H1 (cell line): Measurements from ENCODE around the gene SCAMP5.

Experiments used
- CBX5 ChIP-seq: fragments of 300-800, 300-1000 bp; sonication (generic); IDR thresholded peaks from 2 replicates; pipeline ENCODE4 v1.7.1; 2016; ENCODE audit warnings: antibody characterized with exemption, low read length, low read depth
- CHD1 ChIP-seq: IDR thresholded peaks from 2 replicates; pipeline ENCODE4 v1.6.1; 2012; ENCODE audit warnings: low read depth, low read length, improper control_type of control experiment
- EGR1 ChIP-seq: IDR thresholded peaks from 2 replicates; pipeline ENCODE4 v1.6.1; 2011; ENCODE audit warnings: low read depth, low read length, borderline replicate concordance
- EP300 ChIP-seq, 2 experiments: IDR thresholded peaks; 1 replicate in 1 of 2; 2 replicates in 1 of 2; pipeline ENCODE4 v1.6.1; 2011 to 2012; ENCODE audit warnings: low read depth in 2 of 2, low read length in 2 of 2, mild to moderate bottlenecking in 2 of 2, borderline replicate concordance in 1 of 2, inconsistent platforms in 1 of 2, moderate library complexity in 1 of 2
- EZH2 ChIP-seq: fragments of 200-600 bp; sonication (generic); IDR thresholded peaks from 2 replicates; pipeline ENCODE4 v1.7.1; 2012; ENCODE audit warnings: low read depth, mild to moderate bottlenecking, moderate library complexity, low read length, inconsistent platforms; ENCODE audit not compliant: severe bottlenecking
- GTF2F1 ChIP-seq: IDR thresholded peaks from 2 replicates; pipeline ENCODE4 v1.6.1; 2012; ENCODE audit warnings: low read depth, low read length, improper control_type of control experiment, borderline replicate concordance
- KDM1A ChIP-seq: fragments of 200-600, 300-600 bp; sonication (generic); IDR thresholded peaks from 2 replicates; pipeline ENCODE4 v1.7.1; 2016; ENCODE audit warnings: mild to moderate bottlenecking, low read length, borderline replicate concordance
- KDM5A ChIP-seq: fragments of 200-600 bp; IDR thresholded peaks from 2 replicates; pipeline ENCODE4 v1.7.1; 2012; ENCODE audit warnings: mild to moderate bottlenecking, low read length, inconsistent platforms, mixed read lengths
- POLR2A ChIP-seq, 2 experiments: IDR thresholded peaks; 1 replicate in 1 of 2; 2 replicates in 1 of 2; pipeline ENCODE4 v1.6.1; 2011; ENCODE audit warnings: low read depth in 2 of 2, low read length in 2 of 2, mild to moderate bottlenecking in 2 of 2; ENCODE audit errors: control extremely low read depth in 1 of 2
- POLR2AphosphoS5 ChIP-seq: IDR thresholded peaks from 2 replicates; pipeline ENCODE4 v1.6.1; 2011; ENCODE audit warnings: low read depth, low read length
- RAD21 ChIP-seq, 2 experiments: IDR thresholded peaks in 1 of 2; conservative IDR thresholded peaks in 1 of 2; 2 replicates each; pipeline ENCODE4 v1.6.1; 2011; ENCODE audit warnings: low read depth in 2 of 2, low read length in 2 of 2, improper control_type of control experiment in 1 of 2, inconsistent platforms in 1 of 2, mild to moderate bottlenecking in 1 of 2, moderate library complexity in 1 of 2
- TAF1 ChIP-seq: IDR thresholded peaks from 2 replicates; pipeline ENCODE4 v1.6.1; 2011; ENCODE audit warnings: mild to moderate bottlenecking, low read depth, low read length
- YY1 ChIP-seq: IDR thresholded peaks from 2 replicates; pipeline ENCODE4 v1.6.1; 2011; ENCODE audit warnings: low read depth, mild to moderate bottlenecking, low read length
- TF ChIP-seq, protein P1 (sequence below), 3 experiments: IDR thresholded peaks; 1 replicate in 2 of 3; 2 replicates in 1 of 3; pipeline versions ENCODE4 v1.5.1 to v1.6.1; 2011; ENCODE audit warnings: low read length in 3 of 3, mild to moderate bottlenecking in 3 of 3, inconsistent platforms in 2 of 3, low read depth in 1 of 3, moderate library complexity in 1 of 3; ENCODE audit not compliant: insufficient read depth in 1 of 3; ENCODE audit errors: control extremely low read depth in 1 of 3

DNA sequence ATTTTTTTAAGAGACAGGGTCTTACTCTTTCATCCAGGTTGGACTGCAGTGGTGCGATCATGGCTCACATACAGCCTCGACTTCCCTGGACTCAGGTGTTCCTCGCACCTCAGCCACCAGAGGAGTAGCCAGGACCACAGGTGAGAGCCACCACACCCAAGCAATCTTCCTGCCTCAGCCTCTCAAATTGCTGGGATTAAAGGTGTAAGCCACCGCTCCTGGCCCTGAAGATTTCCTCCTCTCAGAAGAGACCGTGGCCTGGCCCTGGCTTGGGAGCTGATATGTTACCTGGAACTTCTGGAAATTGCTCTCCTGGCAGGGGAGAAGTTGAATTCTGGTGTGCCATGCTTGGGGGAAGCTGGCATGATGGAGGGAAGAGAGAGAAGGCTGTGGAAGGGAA lies 64.2 kb downstream of the SCAMP5 start:
- no peak for TF ChIP-seq POLR2A (IDR thresholded peaks at IDR 0.05; ENCODE audit: control extremely low read depth in 1 of 2, low read depth in 2 of 2, low read length in 2 of 2)
- TF ChIP-seq RAD21 (IDR thresholded peaks at IDR 0.05 in 1 of 2, conservative IDR thresholded peaks at IDR 0.05 in 1 of 2; ENCODE audit: low read depth in 2 of 2, low read length in 2 of 2) = no peak
- no peak for TF ChIP-seq KDM1A
- TF ChIP-seq TAF1 = no peak
- no peak for TF ChIP-seq EZH2
- no peak for TF ChIP-seq POLR2AphosphoS5
- no peak for TF ChIP-seq KDM5A
- no peak for TF ChIP-seq GTF2F1
- no peak for TF ChIP-seq CHD1
- TF ChIP-seq EGR1 = no peak
- TF ChIP-seq, protein P1, sequence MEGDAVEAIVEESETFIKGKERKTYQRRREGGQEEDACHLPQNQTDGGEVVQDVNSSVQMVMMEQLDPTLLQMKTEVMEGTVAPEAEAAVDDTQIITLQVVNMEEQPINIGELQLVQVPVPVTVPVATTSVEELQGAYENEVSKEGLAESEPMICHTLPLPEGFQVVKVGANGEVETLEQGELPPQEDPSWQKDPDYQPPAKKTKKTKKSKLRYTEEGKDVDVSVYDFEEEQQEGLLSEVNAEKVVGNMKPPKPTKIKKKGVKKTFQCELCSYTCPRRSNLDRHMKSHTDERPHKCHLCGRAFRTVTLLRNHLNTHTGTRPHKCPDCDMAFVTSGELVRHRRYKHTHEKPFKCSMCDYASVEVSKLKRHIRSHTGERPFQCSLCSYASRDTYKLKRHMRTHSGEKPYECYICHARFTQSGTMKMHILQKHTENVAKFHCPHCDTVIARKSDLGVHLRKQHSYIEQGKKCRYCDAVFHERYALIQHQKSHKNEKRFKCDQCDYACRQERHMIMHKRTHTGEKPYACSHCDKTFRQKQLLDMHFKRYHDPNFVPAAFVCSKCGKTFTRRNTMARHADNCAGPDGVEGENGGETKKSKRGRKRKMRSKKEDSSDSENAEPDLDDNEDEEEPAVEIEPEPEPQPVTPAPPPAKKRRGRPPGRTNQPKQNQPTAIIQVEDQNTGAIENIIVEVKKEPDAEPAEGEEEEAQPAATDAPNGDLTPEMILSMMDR (IDR thresholded peaks at IDR 0.05; ENCODE audit: control extremely low read depth in 1 of 3, insufficient read depth in 1 of 3, low read depth in 1 of 3, low read length in 3 of 3) = no peak
- no peak for TF ChIP-seq YY1
- TF ChIP-seq EP300 (IDR thresholded peaks at IDR 0.05; ENCODE audit: borderline replicate concordance in 1 of 2, low read depth in 2 of 2, low read length in 2 of 2) = no peak
- no peak for TF ChIP-seq CBX5
